Brain microvascular endothelial cell (primary cell): ENCODE data around the gene SLC27A1.

Experiments
- DNase-seq: peaks from one replicate; pipeline ENCODE4 v3.0.0-alpha.2; 2020
- H3K27ac ChIP-seq: fragments of 250-450 bp; sonication (Bioruptor Pico); 2 replicates; pipeline ENCODE4 v1.5.1; 2020; ENCODE audit warnings: mild to moderate bottlenecking, moderate library complexity
- H3K27me3 ChIP-seq: fragments of 250-450 bp; sonication (Bioruptor Pico); replicated peaks from 2 replicates; pipeline ENCODE4 v1.5.1; 2020; ENCODE audit warnings: mild to moderate bottlenecking
- H3K36me3 ChIP-seq: fragments of 250-450 bp; sonication (Bioruptor Pico); replicated peaks from 2 replicates; pipeline ENCODE4 v1.5.1; 2020; ENCODE audit warnings: mild to moderate bottlenecking
- H3K4me3 ChIP-seq: 2 replicates; pipeline ENCODE4 v1.5.1; 2011; ENCODE audit warnings: low read depth, mild to moderate bottlenecking, control low read depth, low read length, moderate library complexity
- CTCF ChIP-seq: IDR thresholded peaks from 2 replicates; pipeline ENCODE4 v1.5.1; 2011; ENCODE audit warnings: low read depth, mild to moderate bottlenecking, moderate library complexity, low read length, control low read depth, inconsistent platforms; ENCODE audit errors: missing control alignments
- in situ Hi-C: cut with HindIII; loops from 2 replicates; pipeline ENCODE4 v1.10.0; 2017; ENCODE audit warnings: low sequenced_read_pairs, low pct_ligation_motif_present

The SLC27A1 gene

GRCh38 chr19:17487284-17488121, 17.2 kb downstream of the SLC27A1 start:
- no peaks in the 10 kb centered on the region for H3K27me3 ChIP-seq
- H3K4me3 ChIP-seq, result no peak overlapping the region
- in situ Hi-C loops, result no loop called here
- no peak for DNase-seq
- H3K36me3 ChIP-seq, result no peaks in the 10 kb centered on the region
- TF ChIP-seq CTCF, result no peak
- H3K27ac ChIP-seq, result no peak overlapping the region

- H3K27ac ChIP-seq, result no peak overlapping the region
- in situ Hi-C loops, result no loop called here
Observed at GRCh38 chr19:17488593-17489391, 18.5 kb downstream of the SLC27A1 start.

GRCh38 chr19:17489392-17490030, 19.2 kb downstream of the SLC27A1 start:
- TF ChIP-seq CTCF, result no peak
- no peak for DNase-seq
- H3K27me3 ChIP-seq, result no peaks in the 10 kb centered on the region
- H3K27ac ChIP-seq, result no peak overlapping the region
- in situ Hi-C loops, result no loop called here
- no peak overlapping the region for H3K4me3 ChIP-seq
- H3K36me3 ChIP-seq, result no peaks in the 10 kb centered on the region

More at GRCh38 chr19:17488593-17489391, 18.5 kb downstream of the SLC27A1 start:
- H3K36me3 ChIP-seq, result no peaks in the 10 kb centered on the region
- no peak overlapping the region for H3K4me3 ChIP-seq
- no peak for DNase-seq
- no peaks in the 10 kb centered on the region for H3K27me3 ChIP-seq
- peak; percentile 8 for TF ChIP-seq CTCF

GRCh38 chr19:17490411-17490810, 20.1 kb downstream of the SLC27A1 start:
- no peak for TF ChIP-seq CTCF
- Histone ChIP-seq H3K27me3 (no peaks in the 10 kb centered on the region), H3K4me3 (no peak overlapping the region), H3K27ac (no peak overlapping the region), H3K36me3 (no peaks in the 10 kb centered on the region)
- no peak for DNase-seq
- in situ Hi-C loops, result no loop called here

DNA sequence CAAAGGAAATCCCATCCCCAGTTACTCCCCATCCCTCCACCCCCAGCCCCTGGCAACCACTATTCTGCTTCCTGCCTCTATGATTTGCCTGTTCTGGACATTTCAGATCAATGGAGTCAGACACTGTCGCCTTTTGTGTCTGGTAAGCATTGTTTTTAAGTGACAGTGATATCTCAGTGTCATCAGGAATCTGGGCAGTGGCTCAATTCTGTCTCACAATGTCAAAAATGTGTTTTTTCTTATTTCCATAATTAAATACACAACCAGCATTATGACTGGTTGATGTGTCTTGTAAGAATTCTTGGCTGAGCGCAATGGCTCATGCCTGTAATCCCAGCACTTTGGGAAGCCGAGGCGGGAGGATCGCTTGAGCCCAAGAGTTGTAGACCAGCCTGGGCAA, 21.0 kb downstream of the SLC27A1 start:
- Histone ChIP-seq H3K27me3 (no peaks in the 10 kb centered on the region), H3K27ac (no peak overlapping the region), H3K36me3 (no peaks in the 10 kb centered on the region), H3K4me3 (no peak overlapping the region)
- no peak for DNase-seq
- in situ Hi-C loops, result no loop called here
- TF ChIP-seq CTCF, result no peak
